Liver (tissue), 3 donors: Measurements from ENCODE around the gene ERC1.

ENCODE experiments used
- ATF3 ChIP-seq: IDR thresholded peaks from 2 replicates; pipeline ENCODE4 v1.6.1; 2016; ENCODE audit warnings: antibody characterized with exemption
- CTCF ChIP-seq: fragments of 150-350 bp; IDR thresholded peaks from 2 replicates; pipeline ENCODE4 v1.5.1; 2017; ENCODE audit warnings: improper control_type of control experiment, low read depth, low read length; ENCODE audit not compliant: missing input control
- FOXA1 ChIP-seq: IDR thresholded peaks from 2 replicates; pipeline ENCODE4 v1.6.1; 2016; ENCODE audit warnings: antibody characterized with exemption
- GABPA ChIP-seq, 2 donors: IDR thresholded peaks in 1 of 2; conservative IDR thresholded peaks in 1 of 2; 2 replicates each; pipeline ENCODE4 v1.6.1; 2016; ENCODE audit warnings: antibody characterized with exemption in 2 of 2, mild to moderate bottlenecking in 1 of 2, moderate library complexity in 1 of 2
- HNF4G ChIP-seq: IDR thresholded peaks from 2 replicates; pipeline ENCODE4 v1.6.1; 2016; ENCODE audit warnings: antibody characterized with exemption
- JUND ChIP-seq, 2 donors: IDR thresholded peaks; 2 replicates each; pipeline ENCODE4 v1.6.1; 2016; ENCODE audit warnings: antibody characterized with exemption in 2 of 2
- RAD21 ChIP-seq, 2 donors: IDR thresholded peaks; 2 replicates each; pipeline ENCODE4 v1.6.1; 2016; ENCODE audit warnings: antibody characterized with exemption in 2 of 2, mild to moderate bottlenecking in 2 of 2
- REST ChIP-seq: IDR thresholded peaks from 2 replicates; pipeline ENCODE4 v1.6.1; 2016; ENCODE audit warnings: antibody characterized with exemption, mild to moderate bottlenecking
- RXRA ChIP-seq, 2 donors: IDR thresholded peaks; 2 replicates each; pipeline ENCODE4 v1.6.1; 2017 to 2018; ENCODE audit warnings: antibody characterized with exemption in 2 of 2, mild to moderate bottlenecking in 1 of 2
- SP1 ChIP-seq: IDR thresholded peaks from 2 replicates; pipeline ENCODE4 v1.6.1; 2018; ENCODE audit warnings: antibody characterized with exemption, mild to moderate bottlenecking
- TAF1 ChIP-seq: conservative IDR thresholded peaks from 2 replicates; pipeline ENCODE4 v1.6.1; 2016; ENCODE audit warnings: antibody characterized with exemption, mild to moderate bottlenecking
- YY1 ChIP-seq: IDR thresholded peaks from 2 replicates; pipeline ENCODE4 v1.6.1; 2016; ENCODE audit warnings: antibody characterized with exemption, mild to moderate bottlenecking
- donor health status: healthy.
- donor health status: healthy.

DNA sequence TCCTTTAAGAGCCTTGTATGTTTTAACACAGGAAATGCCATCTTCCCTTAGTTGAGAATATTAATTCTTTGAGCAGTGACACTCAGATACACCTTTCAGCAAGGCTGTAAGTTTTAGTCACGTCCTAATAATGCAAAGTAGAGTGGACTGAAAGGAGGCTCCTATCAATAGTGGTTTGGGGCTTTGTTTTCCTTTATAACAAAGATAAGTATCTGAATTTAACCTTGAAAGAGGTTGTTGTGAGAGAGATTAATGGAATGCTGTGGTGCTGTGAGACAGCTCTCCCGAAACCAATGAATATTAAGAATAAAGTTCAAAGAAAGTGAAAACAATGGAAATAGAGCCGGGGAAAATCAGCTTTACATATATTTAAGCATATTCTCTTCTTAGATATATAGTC is 259.6 kb downstream of the ERC1 start:
- TF ChIP-seq CTCF (no peak), FOXA1 (no peak), JUND (IDR thresholded peaks at IDR 0.05) (no peak), SP1 (no peak), RAD21 (IDR thresholded peaks at IDR 0.05) (no peak), YY1 (no peak), RXRA (IDR thresholded peaks at IDR 0.05) (no peak), GABPA (IDR thresholded peaks at IDR 0.05 in 1 of 2, conservative IDR thresholded peaks at IDR 0.05 in 1 of 2) (no peak), TAF1 (no peak), HNF4G (no peak), ATF3 (no peak), REST (no peak)
